Glutamatergic neuron (in vitro differentiated cells): ENCODE measurements around the gene CCDC182. TPM values are rescaled to one million over a fixed set of nuclear protein-coding genes. Genes with fewer than 3 reads are reported as not detected.
A peak's percentile ranks its signal among the peaks of the same experiment; 100 is the strongest.

Experiments used
- DNase-seq: peaks from one replicate; pipeline ENCODE4 v3.0.0; 2022
- H3K27ac Mint-ChIP-seq: one replicate; pipeline ENCODE4 v1.8.0; 2020; ENCODE audit warnings: mild to moderate bottlenecking, mixed read lengths, inconsistent platforms; ENCODE audit not compliant: unreplicated experiment
- H3K27me3 Mint-ChIP-seq: one replicate; pipeline ENCODE4 v1.8.0; 2020; ENCODE audit warnings: mild to moderate bottlenecking, moderate library complexity, mixed read lengths, inconsistent platforms; ENCODE audit not compliant: unreplicated experiment
- H3K36me3 Mint-ChIP-seq: one replicate; pipeline ENCODE4 v1.8.0; 2020; ENCODE audit warnings: mild to moderate bottlenecking, mixed read lengths, inconsistent platforms; ENCODE audit not compliant: unreplicated experiment
- H3K4me1 Mint-ChIP-seq: one replicate; pipeline ENCODE4 v1.8.0; 2020; ENCODE audit warnings: mild to moderate bottlenecking, low read depth, mixed read lengths, inconsistent platforms; ENCODE audit not compliant: unreplicated experiment
- H3K4me3 Mint-ChIP-seq: one replicate; pipeline ENCODE4 v1.8.0; 2020; ENCODE audit warnings: mild to moderate bottlenecking, mixed read lengths, inconsistent platforms; ENCODE audit not compliant: unreplicated experiment
- H3K9me3 Mint-ChIP-seq: one replicate; pipeline ENCODE4 v1.8.0; 2020; ENCODE audit warnings: mild to moderate bottlenecking, moderate library complexity, mixed read lengths, inconsistent platforms; ENCODE audit not compliant: unreplicated experiment
- total RNA-seq: library from RNA; stranded (reverse); fragmentation: NEBNext Ultra II Directional; extraction: Animal tissue kit (Norgen Biotek cat#: 25700); gene quantifications from one replicate; pipeline ENCODE4 v1.2.1, GENCODE V29; 2021; ENCODE audit not compliant: unreplicated experiment
- TF ChIP-seq, protein P1 (sequence below): fragments of 200-600 bp; sonication (generic); IDR thresholded peaks from one replicate; pipeline ENCODE4 v1.5.0; 2021; ENCODE audit not compliant: partially characterized antibody, unreplicated experiment

Gene CCDC182
- total RNA-seq, 1 donor from 2014 or later: not detected

DNA sequence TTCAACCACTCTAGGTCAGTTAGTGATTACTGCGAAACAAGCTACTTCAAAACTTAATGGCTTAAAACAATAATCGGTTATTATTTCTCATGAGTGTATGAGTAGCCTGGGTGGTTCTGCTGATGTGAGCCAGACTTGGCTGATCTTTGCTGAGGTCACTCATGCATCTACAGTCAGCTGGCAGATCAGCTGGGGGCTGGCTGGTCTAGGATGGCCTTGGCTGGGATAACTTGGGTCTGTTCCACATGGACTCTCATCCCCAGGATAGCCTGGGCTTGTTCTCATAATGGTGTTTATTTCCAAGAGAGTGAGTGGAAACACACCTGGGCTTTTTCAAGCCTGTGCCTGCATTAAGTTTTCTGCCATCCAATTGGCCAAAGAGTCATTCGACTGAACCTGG, 13.0 kb downstream of the CCDC182 start:
- DNase-seq: no peak
- H3K4me3 Mint-ChIP-seq: no peak overlapping the region

GRCh38 chr17:57730026-57730701, 14.9 kb downstream of the CCDC182 start:
- no peak for DNase-seq
- TF ChIP-seq, protein P1, sequence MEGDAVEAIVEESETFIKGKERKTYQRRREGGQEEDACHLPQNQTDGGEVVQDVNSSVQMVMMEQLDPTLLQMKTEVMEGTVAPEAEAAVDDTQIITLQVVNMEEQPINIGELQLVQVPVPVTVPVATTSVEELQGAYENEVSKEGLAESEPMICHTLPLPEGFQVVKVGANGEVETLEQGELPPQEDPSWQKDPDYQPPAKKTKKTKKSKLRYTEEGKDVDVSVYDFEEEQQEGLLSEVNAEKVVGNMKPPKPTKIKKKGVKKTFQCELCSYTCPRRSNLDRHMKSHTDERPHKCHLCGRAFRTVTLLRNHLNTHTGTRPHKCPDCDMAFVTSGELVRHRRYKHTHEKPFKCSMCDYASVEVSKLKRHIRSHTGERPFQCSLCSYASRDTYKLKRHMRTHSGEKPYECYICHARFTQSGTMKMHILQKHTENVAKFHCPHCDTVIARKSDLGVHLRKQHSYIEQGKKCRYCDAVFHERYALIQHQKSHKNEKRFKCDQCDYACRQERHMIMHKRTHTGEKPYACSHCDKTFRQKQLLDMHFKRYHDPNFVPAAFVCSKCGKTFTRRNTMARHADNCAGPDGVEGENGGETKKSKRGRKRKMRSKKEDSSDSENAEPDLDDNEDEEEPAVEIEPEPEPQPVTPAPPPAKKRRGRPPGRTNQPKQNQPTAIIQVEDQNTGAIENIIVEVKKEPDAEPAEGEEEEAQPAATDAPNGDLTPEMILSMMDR: no peak
- Mint-ChIP-seq H3K4me1 (peaks cover 25% of the 10 kb centered on the region), H3K27ac (no peak overlapping the region), H3K36me3 (no peaks in the 10 kb centered on the region), H3K27me3 (peaks cover 16% of the 10 kb centered on the region), H3K9me3 (peaks cover 17% of the 10 kb centered on the region), H3K4me3 (peak overlapping the region; percentile 6)

More for the DNA sequence above, 13.0 kb downstream of the CCDC182 start:
- Mint-ChIP-seq H3K27me3 (peaks cover 7% of the 10 kb centered on the region), H3K27ac (no peak overlapping the region), H3K36me3 (no peaks in the 10 kb centered on the region), H3K9me3 (peaks cover 10% of the 10 kb centered on the region), H3K4me1 (peaks cover 21% of the 10 kb centered on the region)
- TF ChIP-seq, protein P1: no peak

GRCh38 chr17:57727630-57728175, 17.4 kb downstream of the CCDC182 start:
- DNase-seq: peak; percentile 39
- TF ChIP-seq, protein P1: no peak
- H3K4me3 Mint-ChIP-seq: peak overlapping the region; percentile 46
- H3K36me3 Mint-ChIP-seq: no peaks in the 10 kb centered on the region
- H3K4me1 Mint-ChIP-seq: peaks cover 46% of the 10 kb centered on the region
- H3K27me3 Mint-ChIP-seq: peaks cover 25% of the 10 kb centered on the region
- H3K9me3 Mint-ChIP-seq: peaks cover 26% of the 10 kb centered on the region
- peak overlapping the region; percentile 95 for H3K27ac Mint-ChIP-seq

- Mint-ChIP-seq H3K27me3 (peaks cover 27% of the 10 kb centered on the region), H3K9me3 (peaks cover 26% of the 10 kb centered on the region), H3K27ac (peak overlapping the region; percentile 95), H3K4me1 (peaks cover 51% of the 10 kb centered on the region), H3K36me3 (no peaks in the 10 kb centered on the region), H3K4me3 (peak overlapping the region; percentile 35)
- no peak for DNase-seq
- TF ChIP-seq, protein P1: no peak
Measured at GRCh38 chr17:57726838-57727237, 18.3 kb downstream of the CCDC182 start.

DNA sequence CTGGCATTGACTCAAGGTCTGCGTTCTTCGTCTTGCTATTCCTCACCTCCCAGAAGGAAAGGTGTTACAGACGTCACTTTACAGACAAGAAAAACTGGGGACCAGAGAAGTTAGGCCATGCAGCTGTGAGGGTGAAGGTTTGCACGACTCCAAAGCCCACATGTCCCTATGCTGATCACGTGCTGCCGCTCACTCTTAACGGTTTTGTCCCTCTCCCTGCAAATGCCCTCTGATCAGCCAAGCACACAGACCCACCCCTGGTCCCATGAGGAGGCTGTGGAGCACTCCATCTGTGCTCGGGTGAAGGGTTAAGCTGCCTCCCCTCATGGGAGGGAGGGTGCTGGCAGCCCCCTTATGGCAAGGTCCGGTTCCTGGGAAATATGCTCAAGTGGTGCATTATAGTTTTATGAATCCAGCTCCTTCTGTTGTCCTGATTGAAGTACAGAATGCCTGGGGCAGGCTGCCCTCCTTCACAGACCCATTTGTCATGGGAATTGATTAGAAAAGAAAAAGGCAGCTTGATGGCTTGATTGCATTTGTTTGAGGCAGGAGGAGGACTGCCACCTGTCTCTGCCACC, 18.8 kb downstream of the CCDC182 start:
- peak overlapping the region; percentile 95 for H3K27ac Mint-ChIP-seq
- H3K4me3 Mint-ChIP-seq: peak overlapping the region; percentile 35
- peaks cover 51% of the 10 kb centered on the region for H3K4me1 Mint-ChIP-seq
- peaks cover 27% of the 10 kb centered on the region for H3K27me3 Mint-ChIP-seq
- peak; percentile 69 for DNase-seq
- H3K36me3 Mint-ChIP-seq: no peaks in the 10 kb centered on the region
- H3K9me3 Mint-ChIP-seq: peaks cover 26% of the 10 kb centered on the region
- TF ChIP-seq, protein P1: no peak
